NCI-H82 treated with DMSO at 0.1 percent for 48 hours (cell line): ENCODE data around the gene IL12B.
"Not testable (repeated sequence)": the region's sequence is repeated elsewhere in the genome, so short reads cannot be mapped to it uniquely, and the experiment has no call there.

Experiments used
- DNase-seq: peaks from one replicate; lab custom pipeline; 2025; ENCODE audit not compliant: unreplicated experiment; lab: John Stamatoyannopoulos, UW

The IL12B gene

DNA sequence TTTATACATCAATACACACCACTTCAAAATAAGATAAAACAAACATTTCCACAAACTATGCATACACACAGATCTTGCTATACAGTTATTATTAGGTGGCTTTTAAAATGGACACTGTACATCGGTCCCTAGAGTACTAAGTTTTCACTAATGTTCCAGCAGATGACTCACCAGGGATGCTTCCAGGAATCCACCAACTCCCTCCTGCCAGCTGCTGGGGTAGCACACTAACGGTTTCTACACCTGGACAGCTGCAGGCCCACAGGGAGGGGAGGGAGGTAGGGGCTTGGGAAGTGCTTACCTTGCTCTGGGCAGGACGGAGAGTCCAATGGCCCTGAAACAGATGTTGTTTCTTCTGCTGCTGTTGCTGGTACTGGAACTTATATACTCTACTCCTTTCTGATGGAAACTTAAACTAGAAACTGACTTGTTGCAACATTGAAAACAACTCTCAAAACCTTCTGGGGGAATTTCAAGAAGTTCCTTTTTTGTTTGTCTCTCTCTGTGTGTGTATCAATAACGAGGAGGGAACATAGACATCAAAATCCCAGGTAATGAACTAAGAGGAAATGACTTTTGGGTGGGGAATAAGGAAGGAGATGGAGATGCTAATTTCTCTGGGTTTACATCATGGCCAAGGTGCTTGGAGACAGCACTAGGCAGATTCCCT, at the start of gene IL12B:
TSS of gene IL12B (minus strand) at position 357 of the 670 bp plus-strand sequence. CDS start 3,705 bp downstream, outside the sequence.
- no peak for DNase-seq

- no peak for DNase-seq
These were observed 47.4 kb upstream of the IL12B start for GRCh38 chr5:159377653-159378052.

- not testable (repeated sequence) for DNase-seq
These were observed 37.6 kb upstream of the IL12B start for GRCh38 chr5:159367866-159368265.

GRCh38 chr5:159366776-159367175, 36.5 kb upstream of the IL12B start:
- not testable (repeated sequence) for DNase-seq

GRCh38 chr5:159362220-159362619, 31.9 kb upstream of the IL12B start:
- DNase-seq = no peak

- DNase-seq = not testable (repeated sequence)
These were observed 29.6 kb upstream of the IL12B start for GRCh38 chr5:159359871-159360270.

DNA sequence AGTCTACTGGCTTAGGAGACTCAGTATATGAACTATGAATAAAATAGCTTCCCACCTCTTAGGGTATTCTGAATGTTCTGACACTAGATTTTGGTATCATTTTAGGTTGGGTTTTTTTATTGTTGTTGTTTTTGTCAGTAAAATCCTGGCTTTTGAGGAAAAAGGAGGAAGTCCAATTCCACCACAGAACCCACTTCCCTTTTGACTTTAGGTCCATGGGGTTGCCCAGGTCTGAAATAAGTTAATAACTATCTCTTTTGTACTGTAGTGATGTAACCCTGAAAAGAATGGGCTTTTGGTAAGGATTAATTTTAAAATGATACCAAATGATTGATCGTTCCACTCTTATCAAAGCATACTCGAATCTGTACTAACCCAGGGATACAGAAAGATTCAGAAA, 29.1 kb upstream of the IL12B start:
- no peak for DNase-seq

DNA sequence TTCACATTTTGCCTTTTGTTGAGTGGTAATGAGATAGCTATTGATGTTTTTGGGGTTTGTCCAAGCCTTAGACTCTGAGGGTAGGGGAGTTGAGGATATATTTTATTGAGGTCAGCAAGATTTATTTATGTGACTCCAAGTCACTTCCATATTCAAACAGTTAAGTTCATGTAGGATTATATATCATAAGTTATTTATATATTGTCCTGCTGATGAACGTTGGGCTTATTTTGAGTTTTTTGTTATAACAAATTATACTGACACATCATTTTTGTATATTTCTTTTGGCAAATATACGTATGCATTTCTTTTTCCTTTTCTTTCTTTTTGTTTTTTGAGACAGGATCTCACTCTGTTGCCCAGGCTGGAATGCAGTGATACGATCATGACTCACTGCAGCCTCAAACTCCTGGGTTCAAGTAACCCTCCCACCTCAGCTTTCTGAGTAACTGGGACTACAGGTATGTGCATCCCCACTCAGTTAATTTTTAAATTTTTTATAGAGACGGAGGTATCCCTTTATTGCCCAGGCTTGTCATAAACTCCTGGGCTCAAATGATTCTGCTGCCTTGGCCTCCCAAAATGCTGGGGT, 23.5 kb upstream of the IL12B start:
- no peak for DNase-seq

- DNase-seq = not testable (repeated sequence)
These were observed 20.4 kb upstream of the IL12B start for GRCh38 chr5:159350644-159351043.

DNA sequence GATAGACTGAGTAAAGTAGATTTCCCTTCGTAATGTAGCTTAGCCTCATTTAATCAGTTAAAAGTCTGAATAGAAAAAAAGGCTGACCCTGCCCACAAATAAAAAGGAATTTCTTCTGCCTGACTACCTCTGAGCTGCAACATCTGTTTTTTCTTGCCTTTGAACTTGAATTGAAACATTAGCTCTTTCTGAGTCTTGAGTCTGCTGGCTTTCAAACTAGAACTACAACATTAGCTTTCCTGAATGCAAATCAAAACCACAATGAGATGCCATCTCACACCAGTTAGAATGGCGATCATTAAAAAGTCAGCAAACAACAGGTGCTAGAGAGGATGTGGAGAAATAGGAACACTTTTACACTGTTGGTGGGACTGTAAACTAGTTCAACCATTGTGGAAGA, 19.9 kb upstream of the IL12B start:
- not testable (repeated sequence) for DNase-seq

DNA sequence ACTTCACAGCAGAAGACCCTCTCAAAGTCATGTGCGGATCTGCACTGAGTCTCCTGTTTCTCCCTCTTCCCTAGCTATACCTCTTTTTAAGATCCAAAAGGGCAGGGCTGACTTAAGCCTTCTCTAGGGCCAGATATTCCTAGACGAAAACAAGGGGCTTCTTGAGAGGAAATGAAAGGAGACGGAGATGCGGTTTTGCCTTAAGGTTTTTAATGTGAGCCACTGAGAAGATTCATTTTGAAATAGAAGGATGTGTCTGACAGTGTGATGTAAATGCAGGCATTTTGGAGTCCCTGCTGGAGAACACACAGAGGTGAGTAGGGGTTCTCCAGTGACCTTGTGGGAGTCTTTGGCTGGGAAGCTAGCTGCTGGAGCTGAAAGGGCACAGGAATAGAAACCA, 15.6 kb upstream of the IL12B start:
- DNase-seq = no peak

- DNase-seq = no peak
These were observed 15.0 kb upstream of the IL12B start for GRCh38 chr5:159345336-159345735.

- no peak for DNase-seq
These were observed 13.2 kb upstream of the IL12B start for GRCh38 chr5:159343295-159344094.

DNA sequence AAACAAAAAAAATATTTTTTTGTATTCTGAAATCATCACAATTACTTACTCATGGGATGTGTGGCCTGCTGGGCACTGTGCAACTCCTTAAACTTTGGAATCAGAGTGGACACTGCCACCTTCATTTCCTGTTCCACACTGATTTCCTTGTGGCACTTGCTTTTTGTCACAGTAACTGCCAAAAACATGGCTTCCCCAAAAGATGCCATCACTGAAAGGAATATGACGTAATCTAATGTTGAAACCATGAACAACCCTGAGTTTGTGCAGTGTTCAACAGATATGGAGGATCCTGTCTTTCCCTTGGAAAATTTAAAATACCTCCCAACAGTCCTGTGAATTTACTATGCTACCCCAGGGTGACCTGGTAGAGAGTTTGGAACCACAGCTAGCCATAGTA, 12.6 kb upstream of the IL12B start:
- DNase-seq = no peak

GRCh38 chr5:159341906-159342310, 11.6 kb upstream of the IL12B start:
- DNase-seq = no peak

GRCh38 chr5:159341145-159341544, 10.9 kb upstream of the IL12B start:
- DNase-seq = no peak

GRCh38 chr5:159340511-159340910, 10.2 kb upstream of the IL12B start:
- DNase-seq = no peak

DNA sequence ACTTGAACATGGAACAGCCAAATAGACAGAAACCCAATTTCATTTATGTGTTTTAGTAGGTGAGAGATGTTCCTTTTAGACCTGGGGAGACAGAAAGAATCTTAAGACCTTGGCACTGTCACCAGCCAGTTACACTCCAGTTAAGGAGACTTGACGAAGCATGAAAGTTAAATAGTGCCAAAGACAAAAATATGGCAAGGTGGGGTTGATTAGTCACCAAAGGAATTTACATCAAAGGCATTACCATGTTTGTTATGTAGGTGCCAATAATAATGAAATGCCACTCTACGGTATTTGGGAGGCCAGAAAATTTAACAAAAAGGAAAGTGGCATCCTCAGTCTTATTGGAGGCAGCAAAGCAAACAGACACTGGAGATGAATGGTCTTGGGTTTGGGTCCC, 9.2 kb upstream of the IL12B start:
- no peak for DNase-seq

DNA sequence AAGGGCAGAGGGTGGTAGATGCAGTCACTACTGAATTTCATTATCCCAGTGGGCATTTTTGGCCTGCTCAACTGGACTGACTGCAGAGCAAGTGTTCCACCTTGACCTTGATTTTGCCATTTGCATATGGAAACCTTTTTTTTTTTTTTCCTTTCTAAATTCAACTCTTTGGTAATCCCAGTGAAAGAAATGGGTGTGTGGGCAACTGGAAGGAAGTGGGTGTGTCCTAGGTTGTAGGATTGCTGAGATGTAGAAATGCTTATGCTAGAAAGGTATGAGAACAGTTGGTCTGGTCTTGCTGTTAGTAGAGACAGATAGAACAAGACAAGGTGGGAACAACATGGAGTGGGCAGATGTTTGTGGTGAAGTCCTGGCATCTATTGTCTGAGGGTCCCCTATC, 7.8 kb upstream of the IL12B start:
- no peak for DNase-seq

DNA sequence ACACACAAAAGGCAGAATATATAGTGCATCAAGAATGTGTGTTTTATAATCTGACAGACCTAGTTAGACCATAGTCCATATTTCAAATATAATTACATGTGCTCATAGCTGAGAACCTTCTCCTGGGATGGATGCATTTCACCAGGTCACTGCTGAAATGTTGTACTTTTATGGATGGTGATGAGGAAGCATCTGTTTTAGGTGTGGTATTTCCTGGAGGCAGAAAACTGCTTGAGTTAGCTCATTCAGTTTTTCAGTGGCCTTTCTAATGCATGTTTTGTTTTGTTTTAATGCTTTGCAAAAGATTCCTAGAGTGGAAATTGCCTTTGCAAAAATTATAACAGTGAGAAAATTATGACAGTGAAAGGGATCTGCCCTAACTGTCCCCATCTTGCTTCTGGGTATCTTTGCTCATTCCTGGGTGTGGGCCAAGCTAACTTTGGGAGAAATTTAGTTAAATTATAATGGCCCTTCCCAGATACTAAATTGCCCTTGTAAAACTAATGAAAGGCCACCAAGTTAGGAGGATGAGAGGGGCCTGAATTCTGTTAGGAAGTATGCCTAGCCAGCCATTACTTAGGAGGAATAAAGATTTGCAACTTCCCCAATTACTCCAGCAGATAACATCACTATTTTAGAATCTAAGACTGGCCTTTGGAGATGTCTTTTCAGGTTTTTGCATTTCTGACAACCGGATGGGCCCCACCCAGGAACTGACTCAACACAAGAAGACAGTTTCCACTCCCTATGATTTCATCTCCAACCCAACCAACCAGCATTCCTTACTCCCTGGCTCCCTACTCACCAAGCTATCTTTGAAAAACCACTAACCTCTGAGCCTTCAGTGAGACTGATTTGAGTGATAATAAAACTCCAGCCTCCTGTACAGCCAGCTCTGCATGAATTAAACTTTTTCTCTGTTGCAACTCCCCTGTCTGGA, 7.0 kb upstream of the IL12B start:
- no peak for DNase-seq

- no peak for DNase-seq
These were observed 6.3 kb upstream of the IL12B start for GRCh38 chr5:159336586-159336985.
